ENCODE results near the gene CENPO. TPM values are rescaled to one million over a fixed set of nuclear protein-coding genes. Genes with fewer than 3 reads are reported as not detected.

Gene CENPO
- total and polyA plus RNA-seq, 2 of the 4 experiments (the other 2 are of a cell fraction): 20.1 to 27.2 TPM

- H3K14ac ChIP-seq (replicated peaks; ENCODE audit: low read depth, low read length): no peak overlapping the region
- no peaks in the 10 kb centered on the region for H4K20me1 ChIP-seq (ENCODE audit: insufficient read depth, low read length)
- H3K56ac ChIP-seq (ENCODE audit: extremely low read depth, insufficient read depth, low read length): no peak overlapping the region
- H2AK5ac ChIP-seq (ENCODE audit: low read depth, low read length): no peak overlapping the region
- no peak overlapping the region for H2BK20ac ChIP-seq (ENCODE audit: low read depth, low read length)
- H2BK5ac ChIP-seq (ENCODE audit: low read depth, low read length, poor library complexity, severe bottlenecking): no peak overlapping the region
- no peaks in the 10 kb centered on the region for H3K27me3 ChIP-seq (ENCODE audit: control insufficient read depth, insufficient read depth, low read length)
- no peak overlapping the region for H3K23ac ChIP-seq (ENCODE audit: low read depth, low read length)
- ChIA-PET POLR2A (ENCODE audit: unreplicated experiment) (no interaction called here), CTCF (no interaction called here)
- 0 out of 2 replicates have a peak, but pooled peaks cover 3% of the 10 kb centered on the region for H3K9me1 ChIP-seq (ENCODE audit: insufficient read depth, low read length)
- H3K27ac ChIP-seq (ENCODE audit: insufficient read depth, low read length): no peak overlapping the region
- H3K4ac ChIP-seq (ENCODE audit: low read depth, low read length): no peak overlapping the region
- no peak overlapping the region for H3K4me2 ChIP-seq (ENCODE audit: low read depth, low read length)
- H2BK15ac ChIP-seq (ENCODE audit: low read depth, low read length): no peak overlapping the region
- no peak overlapping the region for H3K4me3 ChIP-seq (ENCODE audit: insufficient read depth, low read depth, low read length)
- TF ChIP-seq RCOR1 (IDR thresholded peaks at IDR 0.05; ENCODE audit: insufficient replicate concordance, low read length) (no peak), CEBPB (IDR thresholded peaks at IDR 0.05; ENCODE audit: low read depth, low read length) (no peak), MAZ (IDR thresholded peaks at IDR 0.05; ENCODE audit: borderline replicate concordance, low read depth, low read length) (no peak)
- intact Hi-C loops (cut with micrococcal nuclease) (no loop called here), in situ Hi-C loops (cut with MboI; ENCODE audit: low sequenced_read_pairs) (no loop called here), dilution Hi-C loops (cut with HindIII; ENCODE audit: low sequenced_read_pairs, unreplicated experiment) (no loop called here)
- no peak overlapping the region for H4K8ac ChIP-seq (ENCODE audit: low read depth in 2 of 2, low read length in 2 of 2)
- no peak overlapping the region for H4K5ac ChIP-seq (ENCODE audit: low read depth, low read length)
- H3K4me1 ChIP-seq (ENCODE audit: control insufficient read depth, insufficient read depth, low read length): peaks cover 6% of the 10 kb centered on the region
- no peak overlapping the region for H3K9ac ChIP-seq (ENCODE audit: low read depth, low read length)
- no peak for DNase-seq
- no peak overlapping the region for H2BK120ac ChIP-seq (ENCODE audit: low read depth, low read length)
- 75% methylated on average over 2 of the region's 6 CpGs; no CpG with 5 or more reads in 1 of the 2 experiments for WGBS, 2 experiments (ENCODE audit: extremely low coverage in 2 of 2, insufficient read length in 1 of 2)
- no peak overlapping the region for H2AFZ ChIP-seq (replicated peaks; ENCODE audit: low read length, poor library complexity)
- no peaks in the 10 kb centered on the region for H3K79me1 ChIP-seq (ENCODE audit: low read depth in 1 of 2, low read length in 2 of 2)
- H4K91ac ChIP-seq (ENCODE audit: insufficient read depth, low read depth, low read length): no peak overlapping the region
- no TSS peak for BruUV-seq (replicated peaks)
- peaks cover 14% of the 10 kb centered on the region for H3K36me3 ChIP-seq (ENCODE audit: control insufficient read depth, insufficient read depth, low read length)
- ATAC-seq (ENCODE audit: low read depth): no peak
- H3K18ac ChIP-seq (ENCODE audit: low read depth, low read length): no peak overlapping the region
- no peaks in the 10 kb centered on the region for H3K9me3 ChIP-seq (ENCODE audit: control insufficient read depth, insufficient read depth, low read length)
- no peak overlapping the region for H2AK9ac ChIP-seq (replicated peaks; ENCODE audit: low read depth, low read length, poor library complexity)
Observed at GRCh38 chr2:24766609-24767008, 26.6 kb upstream of the CENPO start.
